ENCODE data around the gene KCNG2. TPM values are rescaled to one million over a fixed set of nuclear protein-coding genes. Genes with fewer than 3 reads are reported as not detected.

KCNG2 gene
- total RNA-seq, 1 donor from 2014 or later: 0.22 TPM

GRCh38 chr18:79924814-79925731, 127.3 kb downstream of the KCNG2 start:
- intact Hi-C loops (cut with DNase I): no loop called here
- ATAC-seq: peak; percentile 90
- peak; percentile 66 for DNase-seq (ENCODE audit: low spot score)

GRCh38 chr18:79926306-79926705, 128.6 kb downstream of the KCNG2 start:
- intact Hi-C loops (cut with DNase I): no loop called here
- ATAC-seq: no peak
- DNase-seq (ENCODE audit: low spot score): peak; percentile 42

- DNase-seq (ENCODE audit: low spot score) (peak; percentile 48), ATAC-seq (no peak)
- intact Hi-C loops (cut with DNase I): no loop called here
Measured at GRCh38 chr18:79926715-79927606, 129.2 kb downstream of the KCNG2 start.

- intact Hi-C loops (cut with DNase I): no loop called here
Measured at GRCh38 chr18:79927607-79928562, 130.1 kb downstream of the KCNG2 start.

GRCh38 chr18:79928563-79928960, 130.8 kb downstream of the KCNG2 start:
- ATAC-seq: no peak

More at GRCh38 chr18:79927607-79928562, 130.1 kb downstream of the KCNG2 start:
- DNase-seq (ENCODE audit: low spot score): peak; percentile 50
- ATAC-seq: no peak

GRCh38 chr18:79930020-79930642, 132.4 kb downstream of the KCNG2 start:
- intact Hi-C loops (cut with DNase I): no loop called here
- no peak for ATAC-seq
- no peak for DNase-seq (ENCODE audit: low spot score)

More at GRCh38 chr18:79928563-79928960, 130.8 kb downstream of the KCNG2 start:
- intact Hi-C loops (cut with DNase I): no loop called here
- peak; percentile 38 for DNase-seq (ENCODE audit: low spot score)

GRCh38 chr18:79931475-79931874, 133.7 kb downstream of the KCNG2 start:
- ATAC-seq (no peak), DNase-seq (ENCODE audit: low spot score) (no peak)
- intact Hi-C loops (cut with DNase I): no loop called here

- DNase-seq (ENCODE audit: low spot score): no peak
- intact Hi-C loops (cut with DNase I): no loop called here
- ATAC-seq: no peak
Measured at GRCh38 chr18:79932907-79933306, 135.2 kb downstream of the KCNG2 start.

- intact Hi-C loops (cut with DNase I): no loop called here
- no peak for ATAC-seq
- peak; percentile 55 for DNase-seq (ENCODE audit: low spot score)
Measured at GRCh38 chr18:79933765-79934164, 136.0 kb downstream of the KCNG2 start.

GRCh38 chr18:79934311-79935097, 136.8 kb downstream of the KCNG2 start:
- DNase-seq (ENCODE audit: low spot score): peak; percentile 56
- ATAC-seq: peak; percentile 23
- intact Hi-C loops (cut with DNase I): no loop called here

- no peak for ATAC-seq
- intact Hi-C loops (cut with DNase I): no loop called here
- peak; percentile 31 for DNase-seq (ENCODE audit: low spot score)
Measured at GRCh38 chr18:79935098-79935480, 137.4 kb downstream of the KCNG2 start.

- peak; percentile 32 for DNase-seq (ENCODE audit: low spot score)
- ATAC-seq: no peak
- intact Hi-C loops (cut with DNase I): no loop called here
Measured at GRCh38 chr18:79935499-79935898, 137.8 kb downstream of the KCNG2 start.

- DNase-seq (ENCODE audit: low spot score) (peak; percentile 33), ATAC-seq (no peak)
- intact Hi-C loops (cut with DNase I): no loop called here
Measured at GRCh38 chr18:79935925-79936324, 138.2 kb downstream of the KCNG2 start.

GRCh38 chr18:79936641-79937040, 138.9 kb downstream of the KCNG2 start:
- DNase-seq (ENCODE audit: low spot score) (peak; percentile 49), ATAC-seq (no peak)
- intact Hi-C loops (cut with DNase I): no loop called here

- ATAC-seq (no peak), DNase-seq (ENCODE audit: low spot score) (peak; percentile 35)
- intact Hi-C loops (cut with DNase I): no loop called here
Measured at GRCh38 chr18:79937103-79937860, 139.5 kb downstream of the KCNG2 start.

- intact Hi-C loops (cut with DNase I): no loop called here
Measured at GRCh38 chr18:79938196-79938595, 140.5 kb downstream of the KCNG2 start.

GRCh38 chr18:79939096-79939495, 141.4 kb downstream of the KCNG2 start:
- ATAC-seq (peak; percentile 22), DNase-seq (ENCODE audit: low spot score) (no peak)
- intact Hi-C loops (cut with DNase I): no loop called here

More at GRCh38 chr18:79938196-79938595, 140.5 kb downstream of the KCNG2 start:
- no peak for ATAC-seq
- peak; percentile 40 for DNase-seq (ENCODE audit: low spot score)

Measured in sciatic nerve (tissue), 2 donors.